Stimulated activated naive CD8-positive, alpha-beta T cell treated with anti-CD3 and anti-CD28 coated beads, Interleukin-15, amount 100 ng/mL, for 72 hours (primary cell): Measurements from ENCODE around the gene PIKFYVE.
"Not testable (repeated sequence)": the region's sequence is repeated elsewhere in the genome, so short reads cannot be mapped to it uniquely, and the experiment has no call there.

Experiments used
- ATAC-seq: fragments of 150-1000 bp; cut with Tn5 transposase; 2 replicates; pipeline ENCODE4 v1.10.0; 2021; ENCODE audit warnings: mild to moderate bottlenecking, moderate library complexity
- DNase-seq, 2 donors: peaks; one replicate each; pipeline ENCODE4 v3.0.0; 2021 to 2022
- H3K27ac Mint-ChIP-seq, 2 donors: one replicate each; pipeline ENCODE4 v1.8.0; 2022; ENCODE audit warnings: mild to moderate bottlenecking in 2 of 2, mixed read lengths in 2 of 2, moderate library complexity in 2 of 2
- H3K27me3 Mint-ChIP-seq: one replicate; pipeline ENCODE4 v1.8.0; 2022; ENCODE audit warnings: mixed read lengths
- H3K4me1 Mint-ChIP-seq: one replicate; pipeline ENCODE4 v1.8.0; 2022; ENCODE audit warnings: mild to moderate bottlenecking, mixed read lengths
- H3K4me3 Mint-ChIP-seq, 2 donors: one replicate each; pipeline ENCODE4 v1.8.0; 2022; ENCODE audit warnings: mild to moderate bottlenecking in 2 of 2, mixed read lengths in 2 of 2, moderate library complexity in 1 of 2
- H3K9me3 Mint-ChIP-seq, 2 donors: one replicate each; pipeline ENCODE4 v1.8.0; 2022; ENCODE audit warnings: mixed read lengths in 2 of 2

Gene PIKFYVE

GRCh38 chr2:208386541-208386940 is 120.5 kb downstream of the PIKFYVE start:
- H3K9me3 Mint-ChIP-seq: no peaks in the 10 kb centered on the region
- H3K27me3 Mint-ChIP-seq: peaks cover 20% of the 10 kb centered on the region
- no peak for ATAC-seq
- H3K4me1 Mint-ChIP-seq: no peaks in the 10 kb centered on the region
- no peak overlapping the region for H3K4me3 Mint-ChIP-seq
- no peak for DNase-seq
- H3K27ac Mint-ChIP-seq: no peak overlapping the region

- Mint-ChIP-seq H3K4me3 (no peak overlapping the region), H3K4me1 (no peaks in the 10 kb centered on the region), H3K9me3 (peaks cover 7 to 11% of the 10 kb centered on the region in 2 donors), H3K27me3 (no peaks in the 10 kb centered on the region), H3K27ac (no peak overlapping the region)
- DNase-seq (no peak), ATAC-seq (no peak)
These were observed 123.9 kb downstream of the PIKFYVE start for GRCh38 chr2:208389940-208390339.

- DNase-seq (no peak), ATAC-seq (no peak)
- Mint-ChIP-seq H3K9me3 (peaks cover 7 to 11% of the 10 kb centered on the region in 2 donors), H3K27ac (no peak overlapping the region), H3K27me3 (no peaks in the 10 kb centered on the region), H3K4me1 (no peaks in the 10 kb centered on the region), H3K4me3 (no peak overlapping the region)
These were observed 126.2 kb downstream of the PIKFYVE start for GRCh38 chr2:208392300-208392699.

GRCh38 chr2:208396796-208397195 is 130.7 kb downstream of the PIKFYVE start:
- not testable (repeated sequence) for H3K4me1 Mint-ChIP-seq, H3K27ac Mint-ChIP-seq, DNase-seq, ATAC-seq, H3K4me3 Mint-ChIP-seq
- peaks cover 7 to 11% of the 10 kb centered on the region in 2 donors for H3K9me3 Mint-ChIP-seq
- H3K27me3 Mint-ChIP-seq: peaks cover 13% of the 10 kb centered on the region

- Mint-ChIP-seq H3K4me1 (no peaks in the 10 kb centered on the region), H3K27ac (no peak overlapping the region), H3K27me3 (peaks cover 37% of the 10 kb centered on the region), H3K9me3 (no peaks in the 10 kb centered on the region), H3K4me3 (no peak overlapping the region)
- no peak for ATAC-seq
- no peak for DNase-seq
These were observed 133.1 kb downstream of the PIKFYVE start for GRCh38 chr2:208399201-208399600.

GRCh38 chr2:208406474-208407451 is 140.7 kb downstream of the PIKFYVE start, which contains the start of gene PTH2R:
Gene PTH2R (plus strand): TSS chr2:208406792. CDS start chr2:208407044, 252 bp downstream.
- Mint-ChIP-seq H3K4me1 (peaks cover 10% of the 10 kb centered on the region), H3K27ac (no peak within 1 kb of the TSS), H3K9me3 (no peaks in the 10 kb centered on the region), H3K27me3 (peaks cover 64% of the 10 kb centered on the region), H3K4me3 (peak within 1 kb of the TSS; percentile 36 to 50)
- ATAC-seq (peak; percentile 62), DNase-seq (no peak)

- H3K4me1 Mint-ChIP-seq: peaks cover 10% of the 10 kb centered on the region
- H3K4me3 Mint-ChIP-seq: no peak overlapping the region
- H3K9me3 Mint-ChIP-seq: no peaks in the 10 kb centered on the region
- peaks cover 55% of the 10 kb centered on the region for H3K27me3 Mint-ChIP-seq
- H3K27ac Mint-ChIP-seq: no peak overlapping the region
- DNase-seq (no peak), ATAC-seq (peak; percentile 56)
These were observed 141.6 kb downstream of the PIKFYVE start for GRCh38 chr2:208407667-208408066.
